WTC11 (cell line): ENCODE results near the gene NCKAP5L. TPM values are rescaled to one million over a fixed set of nuclear protein-coding genes. Genes with fewer than 3 reads are reported as not detected.

ENCODE experiments used
- ATAC-seq: fragments of 200-7000 bp; cut with Tn5 transposase; 2 replicates; pipeline ENCODE4 v1.10.0; 2021; ENCODE audit warnings: mild to moderate bottlenecking, moderate library complexity
- CTCF ChIA-PET: fragments of 300-600 bp; sonication (Branson Sonifier 250); formaldehyde crosslinking; loops from one replicate; lab custom pipeline; 2021; ENCODE audit warnings: antibody characterized with exemption; lab: Charles Lee
- POLR2A ChIA-PET: fragments of 350-600 bp; sonication (Branson Sonifier 250); formaldehyde crosslinking; loops from one replicate; lab custom pipeline; 2021; ENCODE audit warnings: antibody characterized with exemption; lab: Charles Lee
- DNase-seq: peaks from one replicate; pipeline ENCODE4 v3.0.0; 2021; ENCODE audit warnings: low spot score
- H3K27ac Mint-ChIP-seq: 2 replicates; pipeline ENCODE4 v1.8.0; 2021; ENCODE audit warnings: mixed read lengths
- H3K27me3 Mint-ChIP-seq: 2 replicates; pipeline ENCODE4 v1.8.0; 2021; ENCODE audit warnings: low read depth, mild to moderate bottlenecking, moderate library complexity, mixed read lengths
- H3K36me3 Mint-ChIP-seq: 2 replicates; pipeline ENCODE4 v1.8.0; 2021; ENCODE audit warnings: mixed read lengths
- H3K4me1 Mint-ChIP-seq: 2 replicates; pipeline ENCODE4 v1.8.0; 2022; ENCODE audit warnings: mixed read lengths
- H3K4me3 Mint-ChIP-seq: 2 replicates; pipeline ENCODE4 v1.8.0; 2021; ENCODE audit warnings: mild to moderate bottlenecking, moderate library complexity, mixed read lengths
- H3K9me3 Mint-ChIP-seq: 2 replicates; pipeline ENCODE4 v1.8.0; 2021; ENCODE audit warnings: mixed read lengths
- ATF3 ChIP-seq: sonication (generic); formaldehyde crosslinking; conservative IDR thresholded peaks from 2 replicates; pipeline ENCODE4 v1.8.1; 2022; ENCODE audit warnings: mild to moderate bottlenecking, missing genetic modification reagents
- ATF6 ChIP-seq: sonication (generic); formaldehyde crosslinking; IDR thresholded peaks from 2 replicates; pipeline ENCODE4 v1.8.1; 2023; ENCODE audit warnings: mild to moderate bottlenecking, missing genetic modification reagents
- CDX4 ChIP-seq: fragments of 250-450 bp; sonication (Bioruptor Pico); IDR thresholded peaks from 2 replicates; pipeline ENCODE4 v1.9.0; 2021; ENCODE audit warnings: moderate library complexity, mild to moderate bottlenecking, inconsistent platforms, borderline replicate concordance
- CTCF ChIP-seq: fragments of 200-600 bp; IDR thresholded peaks from 2 replicates; pipeline ENCODE4 v1.8.0; 2022; ENCODE audit warnings: antibody characterized with exemption
- GABPB1 ChIP-seq: sonication (generic); formaldehyde crosslinking; IDR thresholded peaks from 2 replicates; pipeline ENCODE4 v1.8.1; 2023; ENCODE audit warnings: mild to moderate bottlenecking, missing genetic modification reagents
- GTF2I ChIP-seq: fragments of 250-450 bp; sonication (Bioruptor Pico); conservative IDR thresholded peaks from 2 replicates; pipeline ENCODE4 v1.4.0; 2021; ENCODE audit warnings: mild to moderate bottlenecking
- IRF2 ChIP-seq: sonication (generic); formaldehyde crosslinking; IDR thresholded peaks from 2 replicates; pipeline ENCODE4 v1.8.0; 2022; ENCODE audit warnings: low read depth, missing genetic modification reagents, borderline replicate concordance
- KAT7 ChIP-seq: sonication (generic); formaldehyde crosslinking; IDR thresholded peaks from 2 replicates; pipeline ENCODE4 v1.8.1; 2023; ENCODE audit warnings: missing genetic modification reagents, mild to moderate bottlenecking, borderline replicate concordance
- NR3C1 ChIP-seq: sonication (generic); formaldehyde crosslinking; conservative IDR thresholded peaks from 2 replicates; pipeline ENCODE4 v1.8.1; 2023; ENCODE audit warnings: low read depth, mild to moderate bottlenecking, missing genetic modification reagents
- SMAD3 ChIP-seq: sonication (generic); formaldehyde crosslinking; IDR thresholded peaks from 2 replicates; pipeline ENCODE4 v1.8.0; 2022; ENCODE audit warnings: missing genetic modification reagents, mild to moderate bottlenecking, borderline replicate concordance
- TCF7 ChIP-seq: sonication (generic); formaldehyde crosslinking; IDR thresholded peaks from 2 replicates; pipeline ENCODE4 v1.8.0; 2022; ENCODE audit warnings: mild to moderate bottlenecking, low read depth, missing genetic modification reagents, moderate library complexity
- ZNF121 ChIP-seq: sonication (generic); formaldehyde crosslinking; IDR thresholded peaks from 2 replicates; pipeline ENCODE4 v1.8.0; 2023; ENCODE audit warnings: missing genetic modification reagents
- ZNF416 ChIP-seq: fragments of 250-450 bp; sonication (Bioruptor Pico); IDR thresholded peaks from 2 replicates; pipeline ENCODE4 v1.9.0; 2021; ENCODE audit warnings: mild to moderate bottlenecking, inconsistent platforms
- ZNF671 ChIP-seq: fragments of 250-450 bp; sonication (Bioruptor Pico); IDR thresholded peaks from 2 replicates; pipeline ENCODE4 v1.8.0; 2021; ENCODE audit warnings: mild to moderate bottlenecking
- total RNA-seq: library from RNA; stranded (reverse); gene quantifications from 3 replicates; pipeline ENCODE4 v1.2.3, GENCODE V29; 2021
- TF ChIP-seq, protein P1 (sequence below): sonication (generic); formaldehyde crosslinking; IDR thresholded peaks from 2 replicates; pipeline ENCODE4 v1.8.0; 2022; ENCODE audit warnings: mild to moderate bottlenecking, missing genetic modification reagents
- TF ChIP-seq, protein P2 (sequence below): fragments of 250-450 bp; sonication (Bioruptor Pico); IDR thresholded peaks from 2 replicates; pipeline ENCODE4 v1.8.0; 2021; ENCODE audit warnings: mild to moderate bottlenecking
- TF ChIP-seq, protein P3 (sequence below): fragments of 250-450 bp; sonication (Bioruptor Pico); IDR thresholded peaks from 2 replicates; pipeline ENCODE4 v2.1.2; 2022; ENCODE audit warnings: mild to moderate bottlenecking, moderate library complexity

Gene NCKAP5L
- total RNA-seq, 1 experiment from 2014 or later, result 27.8 TPM

DNA sequence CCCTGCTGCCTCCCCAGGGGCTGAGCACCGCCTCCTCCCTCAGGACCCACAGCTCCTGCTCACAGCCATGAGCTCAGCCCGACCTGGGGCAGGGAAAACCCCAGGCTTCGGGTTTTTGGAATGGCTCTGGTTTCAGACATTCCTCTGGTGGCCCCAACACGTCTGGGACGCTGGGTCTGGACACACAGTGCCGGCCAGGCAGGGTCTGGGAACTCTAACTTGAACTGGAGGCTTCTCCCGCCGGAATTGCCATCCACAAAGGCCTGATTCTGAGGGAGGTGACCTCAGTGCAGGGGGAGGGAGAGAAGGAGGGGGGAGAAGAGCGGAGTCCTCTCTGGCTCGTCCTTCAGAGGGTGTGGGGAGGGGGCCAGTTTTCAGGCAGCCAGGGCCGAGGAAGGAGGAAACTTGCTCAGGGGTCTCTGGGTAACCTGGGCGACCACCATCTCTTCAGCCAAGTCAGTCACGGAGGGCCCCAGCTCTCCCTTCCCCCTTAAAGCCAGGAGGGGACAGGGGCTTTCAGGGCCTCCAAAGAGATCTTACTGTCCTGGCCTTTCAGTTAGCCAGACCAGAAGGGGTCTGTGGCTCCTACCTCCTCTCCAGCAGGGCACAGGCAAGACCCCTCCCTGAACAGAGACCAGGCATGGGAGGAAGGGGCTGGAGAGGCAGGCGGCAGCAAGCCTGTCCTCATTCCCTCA, 19.4 kb downstream of the NCKAP5L start:
- no peaks in the 10 kb centered on the region for H3K27me3 Mint-ChIP-seq
- H3K27ac Mint-ChIP-seq, result peak overlapping the region; percentile 90
- ATAC-seq, result peak; percentile 9; the same call in 1 of the 2 replicates
- DNase-seq, result peak; percentile 36
- ChIA-PET POLR2A (interaction anchor here (1.9 to 2.2 kb wide), 3 partner anchors 12 to 20 kb away, joined by 5 to 7 read pairs (median 5); partner anchors contain the start of gene NCKAP5L), CTCF (interaction anchor here (0.6 to 2.1 kb wide), 9 partner anchors 11 to 1248 kb away, joined by 3 to 10 read pairs (median 3); partner anchors contain the start of gene TMBIM6)
- peaks cover 42% of the 10 kb centered on the region for H3K4me1 Mint-ChIP-seq
- peak; percentile 56; the same call in 1 of the 2 replicates for TF ChIP-seq ZNF121 (CRISPR knock-in tag)
- TF ChIP-seq GABPB1 (CRISPR knock-in tag), result no peak
- TF ChIP-seq NR3C1, result 0 out of 2 replicates have a peak, but pooled peaks have one; percentile 23
- peaks cover 3% of the 10 kb centered on the region; the same call in 1 of the 2 replicates for H3K36me3 Mint-ChIP-seq
- H3K4me3 Mint-ChIP-seq, result no peak overlapping the region
- no peaks in the 10 kb centered on the region for H3K9me3 Mint-ChIP-seq

- peaks cover 3% of the 10 kb centered on the region; the same call in 1 of the 2 replicates for H3K36me3 Mint-ChIP-seq
- H3K4me3 Mint-ChIP-seq, result no peak overlapping the region
- ATAC-seq (no peak), DNase-seq (no peak)
- ChIA-PET CTCF (interaction anchor here (0.6 to 2.1 kb wide), 7 partner anchors 12 to 1247 kb away, joined by 3 to 10 read pairs (median 4); partner anchors contain the start of gene TMBIM6), POLR2A (interaction anchor here (1.9 to 2.2 kb wide), 3 partner anchors 13 to 21 kb away, joined by 5 to 7 read pairs (median 5); partner anchors contain the start of gene NCKAP5L)
- peaks cover 42% of the 10 kb centered on the region for H3K4me1 Mint-ChIP-seq
- no peaks in the 10 kb centered on the region for H3K27me3 Mint-ChIP-seq
- peak overlapping the region; percentile 19; the same call in 1 of the 2 replicates for H3K27ac Mint-ChIP-seq
- TF ChIP-seq ATF3, result no peak
- no peak for TF ChIP-seq KAT7 (CRISPR knock-in tag)
- TF ChIP-seq IRF2 (CRISPR knock-in tag), result no peak
- TF ChIP-seq SMAD3, result no peak
- TF ChIP-seq, protein P1, sequence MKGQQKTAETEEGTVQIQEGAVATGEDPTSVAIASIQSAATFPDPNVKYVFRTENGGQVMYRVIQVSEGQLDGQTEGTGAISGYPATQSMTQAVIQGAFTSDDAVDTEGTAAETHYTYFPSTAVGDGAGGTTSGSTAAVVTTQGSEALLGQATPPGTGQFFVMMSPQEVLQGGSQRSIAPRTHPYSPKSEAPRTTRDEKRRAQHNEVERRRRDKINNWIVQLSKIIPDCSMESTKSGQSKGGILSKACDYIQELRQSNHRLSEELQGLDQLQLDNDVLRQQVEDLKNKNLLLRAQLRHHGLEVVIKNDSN (CRISPR knock-in tag), result no peak
- TF ChIP-seq ZNF671 (CRISPR knock-in tag), result no peak
- no peak for TF ChIP-seq ATF6
- TF ChIP-seq, protein P2, sequence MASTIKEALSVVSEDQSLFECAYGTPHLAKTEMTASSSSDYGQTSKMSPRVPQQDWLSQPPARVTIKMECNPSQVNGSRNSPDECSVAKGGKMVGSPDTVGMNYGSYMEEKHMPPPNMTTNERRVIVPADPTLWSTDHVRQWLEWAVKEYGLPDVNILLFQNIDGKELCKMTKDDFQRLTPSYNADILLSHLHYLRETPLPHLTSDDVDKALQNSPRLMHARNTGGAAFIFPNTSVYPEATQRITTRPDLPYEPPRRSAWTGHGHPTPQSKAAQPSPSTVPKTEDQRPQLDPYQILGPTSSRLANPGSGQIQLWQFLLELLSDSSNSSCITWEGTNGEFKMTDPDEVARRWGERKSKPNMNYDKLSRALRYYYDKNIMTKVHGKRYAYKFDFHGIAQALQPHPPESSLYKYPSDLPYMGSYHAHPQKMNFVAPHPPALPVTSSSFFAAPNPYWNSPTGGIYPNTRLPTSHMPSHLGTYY (CRISPR knock-in tag), result no peak
- TF ChIP-seq, protein P3, sequence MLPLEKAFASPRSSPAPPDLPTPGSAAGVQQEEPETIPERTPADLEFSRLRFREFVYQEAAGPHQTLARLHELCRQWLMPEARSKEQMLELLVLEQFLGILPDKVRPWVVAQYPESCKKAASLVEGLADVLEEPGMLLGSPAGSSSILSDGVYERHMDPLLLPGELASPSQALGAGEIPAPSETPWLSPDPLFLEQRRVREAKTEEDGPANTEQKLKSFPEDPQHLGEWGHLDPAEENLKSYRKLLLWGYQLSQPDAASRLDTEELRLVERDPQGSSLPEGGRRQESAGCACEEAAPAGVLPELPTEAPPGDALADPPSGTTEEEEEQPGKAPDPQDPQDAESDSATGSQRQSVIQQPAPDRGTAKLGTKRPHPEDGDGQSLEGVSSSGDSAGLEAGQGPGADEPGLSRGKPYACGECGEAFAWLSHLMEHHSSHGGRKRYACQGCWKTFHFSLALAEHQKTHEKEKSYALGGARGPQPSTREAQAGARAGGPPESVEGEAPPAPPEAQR (CRISPR knock-in tag), result no peak
- TF ChIP-seq CDX4 (CRISPR knock-in tag), result no peak
- no peak for TF ChIP-seq CTCF
- no peak for TF ChIP-seq GTF2I (CRISPR knock-in tag)
- TF ChIP-seq ZNF416 (CRISPR knock-in tag), result no peak
- no peak for TF ChIP-seq TCF7 (CRISPR knock-in tag)
- H3K9me3 Mint-ChIP-seq, result no peaks in the 10 kb centered on the region
These were observed 20.1 kb downstream of the NCKAP5L start for GRCh38 chr12:49807991-49808580.
